ENCODE data around the gene SYT8. TPM values are rescaled to one million over a fixed set of nuclear protein-coding genes. Genes with fewer than 3 reads are reported as not detected.

SYT8 gene
- total and polyA plus RNA-seq, 2 of the 8 experiments (the other 6 are each of a cell fraction or from before 2014, with no cell fraction given), result not detected

DNA sequence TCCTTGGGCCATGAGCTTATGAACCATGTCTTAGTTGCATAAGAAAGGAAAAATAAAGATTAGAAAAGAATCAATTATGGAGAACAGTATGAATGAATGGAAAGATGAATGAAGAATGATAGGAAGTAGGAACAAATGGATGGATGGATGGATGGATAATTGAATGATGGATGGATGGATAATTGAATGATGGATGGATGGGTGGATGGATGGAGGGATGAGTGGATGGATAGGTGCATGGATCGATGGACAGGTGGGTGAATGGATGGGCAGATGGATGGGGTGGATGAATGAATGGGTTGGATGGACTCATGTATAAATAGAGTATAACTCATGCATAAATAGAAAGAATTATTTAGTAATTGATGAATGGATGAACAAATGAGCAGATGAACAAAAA, 25.3 kb downstream of the SYT8 start (continued):
- TF ChIP-seq, protein P1, sequence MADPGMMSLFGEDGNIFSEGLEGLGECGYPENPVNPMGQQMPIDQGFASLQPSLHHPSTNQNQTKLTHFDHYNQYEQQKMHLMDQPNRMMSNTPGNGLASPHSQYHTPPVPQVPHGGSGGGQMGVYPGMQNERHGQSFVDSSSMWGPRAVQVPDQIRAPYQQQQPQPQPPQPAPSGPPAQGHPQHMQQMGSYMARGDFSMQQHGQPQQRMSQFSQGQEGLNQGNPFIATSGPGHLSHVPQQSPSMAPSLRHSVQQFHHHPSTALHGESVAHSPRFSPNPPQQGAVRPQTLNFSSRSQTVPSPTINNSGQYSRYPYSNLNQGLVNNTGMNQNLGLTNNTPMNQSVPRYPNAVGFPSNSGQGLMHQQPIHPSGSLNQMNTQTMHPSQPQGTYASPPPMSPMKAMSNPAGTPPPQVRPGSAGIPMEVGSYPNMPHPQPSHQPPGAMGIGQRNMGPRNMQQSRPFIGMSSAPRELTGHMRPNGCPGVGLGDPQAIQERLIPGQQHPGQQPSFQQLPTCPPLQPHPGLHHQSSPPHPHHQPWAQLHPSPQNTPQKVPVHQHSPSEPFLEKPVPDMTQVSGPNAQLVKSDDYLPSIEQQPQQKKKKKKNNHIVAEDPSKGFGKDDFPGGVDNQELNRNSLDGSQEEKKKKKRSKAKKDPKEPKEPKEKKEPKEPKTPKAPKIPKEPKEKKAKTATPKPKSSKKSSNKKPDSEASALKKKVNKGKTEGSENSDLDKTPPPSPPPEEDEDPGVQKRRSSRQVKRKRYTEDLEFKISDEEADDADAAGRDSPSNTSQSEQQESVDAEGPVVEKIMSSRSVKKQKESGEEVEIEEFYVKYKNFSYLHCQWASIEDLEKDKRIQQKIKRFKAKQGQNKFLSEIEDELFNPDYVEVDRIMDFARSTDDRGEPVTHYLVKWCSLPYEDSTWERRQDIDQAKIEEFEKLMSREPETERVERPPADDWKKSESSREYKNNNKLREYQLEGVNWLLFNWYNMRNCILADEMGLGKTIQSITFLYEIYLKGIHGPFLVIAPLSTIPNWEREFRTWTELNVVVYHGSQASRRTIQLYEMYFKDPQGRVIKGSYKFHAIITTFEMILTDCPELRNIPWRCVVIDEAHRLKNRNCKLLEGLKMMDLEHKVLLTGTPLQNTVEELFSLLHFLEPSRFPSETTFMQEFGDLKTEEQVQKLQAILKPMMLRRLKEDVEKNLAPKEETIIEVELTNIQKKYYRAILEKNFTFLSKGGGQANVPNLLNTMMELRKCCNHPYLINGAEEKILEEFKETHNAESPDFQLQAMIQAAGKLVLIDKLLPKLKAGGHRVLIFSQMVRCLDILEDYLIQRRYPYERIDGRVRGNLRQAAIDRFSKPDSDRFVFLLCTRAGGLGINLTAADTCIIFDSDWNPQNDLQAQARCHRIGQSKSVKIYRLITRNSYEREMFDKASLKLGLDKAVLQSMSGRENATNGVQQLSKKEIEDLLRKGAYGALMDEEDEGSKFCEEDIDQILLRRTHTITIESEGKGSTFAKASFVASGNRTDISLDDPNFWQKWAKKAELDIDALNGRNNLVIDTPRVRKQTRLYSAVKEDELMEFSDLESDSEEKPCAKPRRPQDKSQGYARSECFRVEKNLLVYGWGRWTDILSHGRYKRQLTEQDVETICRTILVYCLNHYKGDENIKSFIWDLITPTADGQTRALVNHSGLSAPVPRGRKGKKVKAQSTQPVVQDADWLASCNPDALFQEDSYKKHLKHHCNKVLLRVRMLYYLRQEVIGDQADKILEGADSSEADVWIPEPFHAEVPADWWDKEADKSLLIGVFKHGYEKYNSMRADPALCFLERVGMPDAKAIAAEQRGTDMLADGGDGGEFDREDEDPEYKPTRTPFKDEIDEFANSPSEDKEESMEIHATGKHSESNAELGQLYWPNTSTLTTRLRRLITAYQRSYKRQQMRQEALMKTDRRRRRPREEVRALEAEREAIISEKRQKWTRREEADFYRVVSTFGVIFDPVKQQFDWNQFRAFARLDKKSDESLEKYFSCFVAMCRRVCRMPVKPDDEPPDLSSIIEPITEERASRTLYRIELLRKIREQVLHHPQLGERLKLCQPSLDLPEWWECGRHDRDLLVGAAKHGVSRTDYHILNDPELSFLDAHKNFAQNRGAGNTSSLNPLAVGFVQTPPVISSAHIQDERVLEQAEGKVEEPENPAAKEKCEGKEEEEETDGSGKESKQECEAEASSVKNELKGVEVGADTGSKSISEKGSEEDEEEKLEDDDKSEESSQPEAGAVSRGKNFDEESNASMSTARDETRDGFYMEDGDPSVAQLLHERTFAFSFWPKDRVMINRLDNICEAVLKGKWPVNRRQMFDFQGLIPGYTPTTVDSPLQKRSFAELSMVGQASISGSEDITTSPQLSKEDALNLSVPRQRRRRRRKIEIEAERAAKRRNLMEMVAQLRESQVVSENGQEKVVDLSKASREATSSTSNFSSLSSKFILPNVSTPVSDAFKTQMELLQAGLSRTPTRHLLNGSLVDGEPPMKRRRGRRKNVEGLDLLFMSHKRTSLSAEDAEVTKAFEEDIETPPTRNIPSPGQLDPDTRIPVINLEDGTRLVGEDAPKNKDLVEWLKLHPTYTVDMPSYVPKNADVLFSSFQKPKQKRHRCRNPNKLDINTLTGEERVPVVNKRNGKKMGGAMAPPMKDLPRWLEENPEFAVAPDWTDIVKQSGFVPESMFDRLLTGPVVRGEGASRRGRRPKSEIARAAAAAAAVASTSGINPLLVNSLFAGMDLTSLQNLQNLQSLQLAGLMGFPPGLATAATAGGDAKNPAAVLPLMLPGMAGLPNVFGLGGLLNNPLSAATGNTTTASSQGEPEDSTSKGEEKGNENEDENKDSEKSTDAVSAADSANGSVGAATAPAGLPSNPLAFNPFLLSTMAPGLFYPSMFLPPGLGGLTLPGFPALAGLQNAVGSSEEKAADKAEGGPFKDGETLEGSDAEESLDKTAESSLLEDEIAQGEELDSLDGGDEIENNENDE (IDR thresholded peaks at IDR 0.05; ENCODE audit: insufficient replicate concordance, low read length), result no peak
